Stimulated activated CD4-positive, alpha-beta T cell treated with anti-CD3 and anti-CD28 coated beads, TNF-alpha, amount 100 ng/mL, for 1 hour (primary cell): Measurements from ENCODE around the gene MMP24OS.
"Not testable (repeated sequence)": the region's sequence is repeated elsewhere in the genome, so short reads cannot be mapped to it uniquely, and the experiment has no call there.

Experiments
- DNase-seq, 3 donors: peaks; one replicate each; pipeline ENCODE4 v3.0.0-alpha.2; 2020; ENCODE audit warnings: low read depth in 3 of 3, low spot score in 1 of 3

The MMP24OS gene

GRCh38 chr20:35252598-35252997, 25.3 kb downstream of the MMP24OS start:
- not testable (repeated sequence) for DNase-seq

DNA sequence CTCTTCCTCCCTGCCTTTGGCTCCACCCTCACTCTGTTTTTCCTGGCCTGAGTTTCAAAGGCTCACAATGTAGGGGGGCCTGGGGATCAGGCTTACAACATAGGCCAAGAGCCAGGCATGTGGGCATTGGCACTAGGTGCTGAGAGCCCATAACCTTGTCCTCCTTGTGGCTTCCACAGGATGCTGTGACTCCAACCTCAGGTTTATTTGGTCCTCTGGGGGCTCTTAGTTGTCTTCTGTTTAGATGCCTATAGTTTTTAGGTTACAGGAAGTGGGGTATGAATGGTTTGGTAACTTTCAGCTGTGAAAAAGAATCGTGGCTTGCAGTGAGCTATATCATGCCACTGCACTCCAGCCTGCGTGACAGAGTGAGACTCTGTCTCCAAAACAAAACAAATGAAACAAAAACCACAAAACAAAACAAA, 25.9 kb downstream of the MMP24OS start:
- DNase-seq = no peak

- DNase-seq = no peak
Observed at GRCh38 chr20:35251613-35251940, 26.3 kb downstream of the MMP24OS start.

GRCh38 chr20:35248641-35249475, 29.1 kb downstream of the MMP24OS start:
- no peak for DNase-seq

- no peak for DNase-seq
Observed at GRCh38 chr20:35246723-35247122, 31.2 kb downstream of the MMP24OS start.

DNA sequence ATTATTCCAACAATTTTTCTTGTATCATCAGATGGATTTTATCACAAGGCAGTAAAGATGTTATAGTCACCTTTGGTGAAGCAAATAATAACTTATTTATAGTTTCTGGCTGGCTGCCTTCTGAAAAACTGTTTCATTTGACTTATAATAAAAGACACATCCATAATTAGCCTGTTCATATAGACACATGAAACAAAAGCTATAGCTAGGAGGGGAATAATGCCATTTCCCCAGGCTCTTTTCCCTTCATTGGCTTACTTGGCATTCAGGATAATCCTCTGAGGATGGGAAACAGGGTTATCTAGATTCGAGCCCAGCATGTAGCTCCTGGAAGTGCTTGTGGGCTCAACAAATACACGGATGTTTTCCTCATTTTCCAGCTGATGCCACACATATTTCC, 33.9 kb downstream of the MMP24OS start:
- no peak for DNase-seq

DNA sequence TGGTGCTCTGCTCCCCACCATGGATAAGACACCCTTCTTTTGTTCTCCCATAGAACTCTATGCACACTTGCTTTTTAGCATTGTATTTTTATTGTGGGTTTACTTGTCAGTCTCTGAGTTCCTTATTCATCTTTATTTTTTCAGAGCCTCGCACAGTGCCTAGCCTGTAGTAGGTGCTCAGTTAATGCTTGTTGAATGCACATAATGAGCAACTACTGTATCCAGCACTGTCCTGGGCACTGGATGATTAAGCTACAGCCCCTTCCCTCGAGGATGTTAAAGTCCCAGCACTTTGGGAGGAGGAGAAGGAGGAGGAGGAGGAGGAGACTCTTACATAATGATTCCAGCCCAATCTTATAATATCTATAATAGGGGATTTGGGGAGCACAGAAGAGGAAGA, 34.6 kb downstream of the MMP24OS start:
- no peak for DNase-seq

DNA sequence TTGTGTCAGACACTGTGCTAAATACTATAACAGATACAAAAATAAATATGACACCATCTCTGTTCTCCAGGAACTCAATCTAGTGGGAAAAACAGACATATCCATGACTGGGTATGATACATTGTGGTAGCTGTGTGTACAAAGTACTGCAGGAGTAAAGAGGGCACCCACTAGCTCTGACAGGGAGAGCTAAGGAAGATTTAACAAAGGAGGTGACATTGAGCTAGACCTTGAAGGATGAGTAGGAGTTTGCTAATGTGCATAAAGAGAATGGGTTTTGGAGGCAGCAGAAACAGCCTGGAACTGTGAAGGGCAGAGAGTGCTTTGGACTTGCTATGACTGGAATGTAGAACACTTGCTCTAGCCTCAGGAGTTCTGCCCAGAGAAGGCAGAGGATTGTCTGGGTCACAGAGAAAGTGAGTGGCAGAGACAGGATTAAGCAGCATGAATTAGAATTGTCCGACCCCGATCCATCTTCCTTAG, 37.1 kb downstream of the MMP24OS start:
- no peak for DNase-seq

GRCh38 chr20:35240083-35240810, 37.7 kb downstream of the MMP24OS start:
- DNase-seq = no peak

- DNase-seq = no peak
Observed at GRCh38 chr20:35238735-35239134, 39.2 kb downstream of the MMP24OS start.

- no peak for DNase-seq
Observed at GRCh38 chr20:35238170-35238569, 39.8 kb downstream of the MMP24OS start.

GRCh38 chr20:35237486-35237885, 40.4 kb downstream of the MMP24OS start:
- DNase-seq = no peak

- no peak for DNase-seq
Observed at GRCh38 chr20:35235881-35236280, 42.0 kb downstream of the MMP24OS start.

- DNase-seq = no peak
Observed at GRCh38 chr20:35232575-35232974, 45.3 kb downstream of the MMP24OS start.

DNA sequence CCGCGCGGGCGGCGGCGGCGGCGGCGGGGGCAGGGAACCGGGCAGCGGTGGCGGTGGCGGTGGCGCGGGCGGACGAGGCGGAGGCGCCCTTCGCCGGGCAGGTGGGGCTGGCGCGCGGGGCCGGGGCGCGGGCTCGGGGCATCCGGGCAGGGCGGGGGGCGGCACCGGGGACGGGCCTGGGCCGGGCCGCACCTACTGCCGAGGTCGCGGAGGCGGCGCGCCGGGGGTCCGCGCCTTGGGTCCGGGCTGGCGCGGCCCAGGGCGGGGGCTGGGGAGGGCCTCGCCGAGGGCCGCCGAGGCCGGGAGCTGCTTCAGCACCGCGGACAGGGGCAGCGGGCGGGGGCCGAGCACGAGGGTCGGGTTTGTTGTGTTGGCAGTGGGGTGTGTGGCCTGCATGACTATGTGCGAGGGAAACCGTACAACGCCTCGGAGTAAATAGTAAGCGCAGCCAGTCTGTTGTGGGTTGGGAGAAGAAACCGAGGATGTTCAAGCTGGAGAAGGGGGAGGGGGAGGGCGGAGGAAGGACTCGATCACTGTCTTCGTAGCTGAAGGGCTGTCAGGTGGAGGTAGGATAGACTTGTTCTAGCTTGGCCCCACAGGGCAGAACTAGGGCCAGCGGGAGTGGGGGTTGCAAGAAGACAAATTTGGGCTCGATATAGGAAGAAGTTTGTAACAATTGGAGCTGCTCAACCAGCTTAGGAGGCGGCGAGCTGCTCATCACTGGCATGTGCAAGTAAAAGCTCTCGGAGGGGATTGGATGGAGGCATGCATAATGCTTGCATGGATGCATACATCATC, 50.8 kb downstream of the MMP24OS start:
- DNase-seq = peak in 1 of 3 donors; percentile 31
